Stomach smooth muscle (tissue), 2 donors: ENCODE data around the gene S100A6.
"Not testable (repeated sequence)": the region's sequence is repeated elsewhere in the genome, so short reads cannot be mapped to it uniquely, and the experiment has no call there.

Source experiments
- H3K27ac ChIP-seq: one replicate; pipeline ENCODE4 v1.7.0; 2013; ENCODE audit warnings: mild to moderate bottlenecking, low read length, inconsistent platforms
- H3K27me3 ChIP-seq, 2 donors: one replicate each; pipeline ENCODE4 v1.7.0; 2013; ENCODE audit warnings: low read length in 2 of 2; ENCODE audit not compliant: insufficient read depth in 2 of 2, control insufficient read depth in 1 of 2
- H3K36me3 ChIP-seq, 2 donors: one replicate each; pipeline ENCODE4 v1.7.0; 2013; ENCODE audit warnings: low read length in 2 of 2; ENCODE audit not compliant: control insufficient read depth in 2 of 2, insufficient read depth in 2 of 2
- H3K4me1 ChIP-seq: one replicate; pipeline ENCODE4 v1.7.0; 2013; ENCODE audit warnings: low read length; ENCODE audit not compliant: control insufficient read depth, insufficient read depth
- H3K4me3 ChIP-seq, 2 donors: one replicate each; pipeline ENCODE4 v1.7.0; 2013; ENCODE audit warnings: low read length in 2 of 2
- H3K9ac ChIP-seq, 2 donors: one replicate each; pipeline ENCODE4 v1.7.0; 2013; ENCODE audit warnings: low read length in 2 of 2, mild to moderate bottlenecking in 1 of 2
- H3K9me3 ChIP-seq, 2 donors: one replicate each; pipeline ENCODE4 v1.7.0; 2013; ENCODE audit warnings: low read length in 2 of 2; ENCODE audit not compliant: control insufficient read depth in 2 of 2
- donor health status: healthy.
- donor health status: Pancreatic carcinoma.

S100A6 gene

GRCh38 chr1:153525088-153525728 lies 10.6 kb downstream of the S100A6 start:
- H3K27ac ChIP-seq: no peak overlapping the region

GRCh38 chr1:153522353-153523048 lies 13.3 kb downstream of the S100A6 start:
- not testable (repeated sequence) for H3K9ac ChIP-seq, H3K4me1 ChIP-seq

More at GRCh38 chr1:153525088-153525728, 10.6 kb downstream of the S100A6 start:
- no peaks in the 10 kb centered on the region for H3K36me3 ChIP-seq
- no peaks in the 10 kb centered on the region for H3K4me1 ChIP-seq
- no peaks in the 10 kb centered on the region for H3K27me3 ChIP-seq
- H3K4me3 ChIP-seq: no peak overlapping the region
- H3K9ac ChIP-seq: no peak overlapping the region
- H3K9me3 ChIP-seq: no peaks in the 10 kb centered on the region

GRCh38 chr1:153521808-153522207 lies 14.0 kb downstream of the S100A6 start:
- H3K27me3 ChIP-seq, H3K4me1 ChIP-seq, H3K4me3 ChIP-seq, H3K36me3 ChIP-seq, H3K9me3 ChIP-seq, H3K27ac ChIP-seq, H3K9ac ChIP-seq: not testable (repeated sequence)

More at GRCh38 chr1:153522353-153523048, 13.3 kb downstream of the S100A6 start:
- H3K9me3 ChIP-seq, H3K27me3 ChIP-seq, H3K4me3 ChIP-seq, H3K36me3 ChIP-seq, H3K27ac ChIP-seq: not testable (repeated sequence)

GRCh38 chr1:153520818-153521476 lies 14.8 kb downstream of the S100A6 start:
- H3K4me1 ChIP-seq: no peaks in the 10 kb centered on the region
- H3K27ac ChIP-seq: no peak overlapping the region
- peak overlapping the region in 1 of 2 donors; percentile 42 for H3K9ac ChIP-seq

GRCh38 chr1:153520137-153520691 lies 15.6 kb downstream of the S100A6 start:
- not testable (repeated sequence) for H3K4me1 ChIP-seq, H3K4me3 ChIP-seq, H3K9me3 ChIP-seq, H3K36me3 ChIP-seq, H3K27ac ChIP-seq, H3K27me3 ChIP-seq, H3K9ac ChIP-seq

More at GRCh38 chr1:153520818-153521476, 14.8 kb downstream of the S100A6 start:
- Histone ChIP-seq H3K9me3 (no peaks in the 10 kb centered on the region), H3K27me3 (no peaks in the 10 kb centered on the region), H3K4me3 (no peak overlapping the region), H3K36me3 (no peaks in the 10 kb centered on the region)

- no peaks in the 10 kb centered on the region for H3K36me3 ChIP-seq
- H3K4me1 ChIP-seq: no peaks in the 10 kb centered on the region
- H3K4me3 ChIP-seq: no peak overlapping the region
- no peaks in the 10 kb centered on the region for H3K27me3 ChIP-seq
- H3K9ac ChIP-seq: no peak overlapping the region
- H3K27ac ChIP-seq: no peak overlapping the region
- no peaks in the 10 kb centered on the region for H3K9me3 ChIP-seq
These were observed 16.5 kb downstream of the S100A6 start for GRCh38 chr1:153519242-153519641.

GRCh38 chr1:153515504-153516394 lies 20.0 kb downstream of the S100A6 start:
- no peaks in the 10 kb centered on the region for H3K36me3 ChIP-seq
- H3K27ac ChIP-seq: no peak overlapping the region
- H3K4me1 ChIP-seq: peaks cover 4% of the 10 kb centered on the region
- no peaks in the 10 kb centered on the region for H3K27me3 ChIP-seq
- H3K9ac ChIP-seq: no peak overlapping the region
- no peaks in the 10 kb centered on the region for H3K9me3 ChIP-seq
- H3K4me3 ChIP-seq: no peak overlapping the region

- no peaks in the 10 kb centered on the region for H3K27me3 ChIP-seq
- H3K27ac ChIP-seq: no peak overlapping the region
- no peaks in the 10 kb centered on the region for H3K9me3 ChIP-seq
- no peaks in the 10 kb centered on the region for H3K36me3 ChIP-seq
- H3K9ac ChIP-seq: no peak overlapping the region
- no peak overlapping the region for H3K4me3 ChIP-seq
- peaks cover 6% of the 10 kb centered on the region for H3K4me1 ChIP-seq
These were observed 22.1 kb downstream of the S100A6 start for GRCh38 chr1:153513666-153514065.

GRCh38 chr1:153513023-153513422 lies 22.8 kb downstream of the S100A6 start:
- Histone ChIP-seq H3K27me3 (no peaks in the 10 kb centered on the region), H3K4me3 (no peak overlapping the region), H3K9ac (no peak overlapping the region), H3K4me1 (peaks cover 6% of the 10 kb centered on the region), H3K9me3 (no peaks in the 10 kb centered on the region), H3K36me3 (no peaks in the 10 kb centered on the region), H3K27ac (no peak overlapping the region)

- Histone ChIP-seq H3K27me3 (no peaks in the 10 kb centered on the region), H3K27ac (no peak overlapping the region), H3K36me3 (no peaks in the 10 kb centered on the region), H3K4me3 (no peak overlapping the region), H3K4me1 (peaks cover 20% of the 10 kb centered on the region), H3K9ac (peak overlapping the region in 1 of 2 donors; percentile 6), H3K9me3 (no peaks in the 10 kb centered on the region)
These were observed 24.8 kb downstream of the S100A6 start for GRCh38 chr1:153510984-153511410.
